Esophagus (tissue), 2 donors: ENCODE results near the gene ZNF330. TPM values are rescaled to one million over a fixed set of nuclear protein-coding genes. Genes with fewer than 3 reads are reported as not detected.

Experiments
- H3K27ac ChIP-seq, 2 donors: one replicate each; pipeline ENCODE4 v1.5.1; 2013; ENCODE audit warnings: low read depth in 2 of 2, mild to moderate bottlenecking in 2 of 2, inconsistent platforms in 1 of 2, low read length in 1 of 2, moderate library complexity in 1 of 2
- H3K27me3 ChIP-seq, 2 donors: one replicate each; pipeline ENCODE4 v1.6.1; 2013; ENCODE audit warnings: low read length in 2 of 2, control low read depth in 1 of 2, mild to moderate bottlenecking in 1 of 2; ENCODE audit not compliant: insufficient read depth in 2 of 2, control insufficient read depth in 1 of 2
- H3K36me3 ChIP-seq, 2 donors: one replicate each; pipeline ENCODE4 v1.6.1; 2013; ENCODE audit warnings: low read length in 1 of 2; ENCODE audit not compliant: control insufficient read depth in 2 of 2, insufficient read depth in 2 of 2
- H3K4me1 ChIP-seq, 2 donors: one replicate each; pipeline ENCODE4 v1.6.1; 2013; ENCODE audit warnings: low read length in 1 of 2; ENCODE audit not compliant: control insufficient read depth in 2 of 2, insufficient read depth in 2 of 2
- H3K4me3 ChIP-seq, 2 donors: one replicate each; pipeline ENCODE4 v1.5.1; 2013; ENCODE audit warnings: low read length in 2 of 2, mild to moderate bottlenecking in 2 of 2, low read depth in 1 of 2, moderate library complexity in 1 of 2
- H3K9me3 ChIP-seq, 2 donors: one replicate each; pipeline ENCODE4 v1.6.1; 2013; ENCODE audit warnings: mild to moderate bottlenecking in 2 of 2, low read depth in 1 of 2, low read length in 1 of 2, moderate library complexity in 1 of 2; ENCODE audit not compliant: control insufficient read depth in 2 of 2, insufficient read depth in 1 of 2
- WGBS, 2 donors: extraction: QIAGEN DNeasy Blood & Tissue Kit; methylation state at CpG; one replicate each; pipeline ENCODE4 v1.1.7; 2013; 5-methylcytosine and 5-hydroxymethylcytosine counted together
- polyA plus RNA-seq, 2 donors: library from polyadenylated mRNA; stranded (reverse); fragments of 200-250 nt; gene quantifications; one replicate each; pipeline ENCODE4 v1.2.3, GENCODE V29; 2013
- donor health status: healthy with polysubstance abuse.
- donor health status: Bipolar disorder and iron deficiency.

The ZNF330 gene
- polyA plus RNA-seq, 2 donors, result 11.0 to 21.5 TPM

GRCh38 chr4:141247430-141247780 lies 26.7 kb downstream of the ZNF330 start:
- Histone ChIP-seq H3K4me1 (no peaks in the 10 kb centered on the region), H3K36me3 (no peaks in the 10 kb centered on the region), H3K9me3 (no peaks in the 10 kb centered on the region), H3K27me3 (no peaks in the 10 kb centered on the region), H3K4me3 (no peak overlapping the region), H3K27ac (no peak overlapping the region)
- 51 to 57% methylated on average over 2 of the region's 2 CpGs for WGBS, 2 donors

- H3K36me3 ChIP-seq, result no peaks in the 10 kb centered on the region
- no peaks in the 10 kb centered on the region for H3K9me3 ChIP-seq
- 67 to 79% methylated on average over 4 of the region's 4 CpGs for WGBS, 2 donors
- no peaks in the 10 kb centered on the region for H3K4me1 ChIP-seq
- no peaks in the 10 kb centered on the region for H3K27me3 ChIP-seq
- no peak overlapping the region for H3K4me3 ChIP-seq
- no peak overlapping the region for H3K27ac ChIP-seq
These were observed 27.3 kb downstream of the ZNF330 start for GRCh38 chr4:141248029-141248428.

DNA sequence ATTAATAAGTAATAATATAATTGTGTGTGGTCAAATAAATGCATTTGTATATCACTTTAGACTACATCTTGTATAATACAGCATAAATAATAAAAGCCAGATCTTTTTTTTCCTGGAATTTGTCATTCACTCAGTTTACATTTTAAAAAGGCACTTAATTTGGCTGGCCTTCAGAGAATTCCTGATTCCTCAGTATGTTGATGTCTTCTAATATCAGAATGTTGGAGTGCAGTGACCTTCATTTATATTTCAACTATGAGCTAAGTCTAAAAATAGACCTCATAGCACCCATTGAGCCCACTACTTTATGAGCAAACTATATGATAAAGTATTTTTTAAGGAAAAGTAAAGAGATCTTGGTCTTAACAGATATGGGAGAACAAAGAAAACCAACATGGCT lies 27.8 kb downstream of the ZNF330 start:
- H3K4me1 ChIP-seq, result no peaks in the 10 kb centered on the region

DNA sequence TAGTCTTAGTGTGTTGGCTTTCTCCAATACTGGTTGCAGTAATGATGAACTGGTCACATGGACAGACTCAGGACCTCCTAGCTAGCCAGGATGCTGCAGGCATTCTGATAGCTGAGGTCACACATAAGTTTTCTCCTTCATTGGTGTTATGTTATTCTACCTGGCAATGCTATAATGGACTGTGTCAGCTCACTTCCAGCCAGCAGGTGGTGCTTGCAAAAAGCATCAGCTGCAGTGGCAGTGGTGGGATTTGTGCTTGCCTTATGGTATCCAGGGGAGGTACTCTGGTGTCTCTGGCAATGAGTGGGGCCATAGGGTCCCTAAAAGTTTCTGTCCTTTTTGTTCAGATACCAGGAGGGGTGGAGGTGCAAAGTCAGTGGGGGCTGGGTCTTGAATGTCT lies 33.6 kb downstream of the ZNF330 start:
- no peaks in the 10 kb centered on the region for H3K9me3 ChIP-seq
- no peaks in the 10 kb centered on the region for H3K27me3 ChIP-seq
- no peak overlapping the region for H3K27ac ChIP-seq
- H3K4me1 ChIP-seq, result no peaks in the 10 kb centered on the region
- no peaks in the 10 kb centered on the region for H3K36me3 ChIP-seq
- H3K4me3 ChIP-seq, result no peak overlapping the region

More for the DNA sequence above, 27.8 kb downstream of the ZNF330 start:
- Histone ChIP-seq H3K4me3 (no peak overlapping the region), H3K27ac (no peak overlapping the region), H3K27me3 (no peaks in the 10 kb centered on the region), H3K9me3 (no peaks in the 10 kb centered on the region), H3K36me3 (no peaks in the 10 kb centered on the region)

DNA sequence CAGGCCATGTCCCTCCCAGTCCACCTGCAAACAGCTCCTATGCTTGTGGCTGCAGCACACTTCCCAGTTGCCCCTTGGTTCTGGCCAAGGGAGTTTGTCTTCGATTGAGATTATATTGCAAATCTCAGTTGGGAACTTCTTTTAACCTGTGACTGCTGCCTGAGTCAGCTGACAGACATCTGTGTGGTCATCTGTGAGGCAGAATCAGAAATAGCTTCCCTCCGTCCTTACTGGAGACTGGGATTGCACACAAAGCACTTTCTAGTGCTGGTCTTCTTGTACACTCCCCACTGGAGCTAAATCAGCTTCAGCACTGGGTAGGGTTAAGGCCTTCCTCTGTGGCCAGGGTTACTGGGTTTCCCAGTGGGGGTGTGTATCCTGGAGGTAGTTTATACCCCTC lies 34.3 kb downstream of the ZNF330 start:
- H3K4me3 ChIP-seq, result no peak overlapping the region
- no peaks in the 10 kb centered on the region for H3K4me1 ChIP-seq
- WGBS, 2 donors, result 77 to 93% methylated on average over 2 of the region's 2 CpGs
- no peaks in the 10 kb centered on the region for H3K36me3 ChIP-seq
- no peak overlapping the region for H3K27ac ChIP-seq
- H3K27me3 ChIP-seq, result no peaks in the 10 kb centered on the region
- no peaks in the 10 kb centered on the region for H3K9me3 ChIP-seq

DNA sequence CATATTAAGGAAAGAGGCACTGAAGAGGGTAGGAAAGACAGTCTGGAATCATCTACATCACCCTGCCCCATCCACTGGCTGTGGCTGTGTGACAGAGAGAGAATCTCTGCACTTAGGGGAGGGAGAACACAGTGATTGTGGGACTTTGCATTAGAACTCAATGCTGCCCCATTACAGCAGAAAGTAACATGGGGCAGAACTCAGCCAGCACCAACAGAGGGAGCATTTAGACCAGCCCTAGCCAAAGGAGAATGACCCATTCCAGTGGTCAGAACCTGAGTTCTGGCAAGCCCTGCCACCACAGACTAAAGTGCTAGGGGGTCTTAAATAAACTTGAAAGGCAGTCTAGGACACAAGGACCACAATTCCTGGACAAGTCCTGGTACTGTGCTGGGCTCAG lies 37.9 kb downstream of the ZNF330 start:
- H3K36me3 ChIP-seq, result no peaks in the 10 kb centered on the region
- H3K4me1 ChIP-seq, result no peaks in the 10 kb centered on the region
- H3K27ac ChIP-seq, result no peak overlapping the region
- no peaks in the 10 kb centered on the region for H3K9me3 ChIP-seq
- no peaks in the 10 kb centered on the region for H3K27me3 ChIP-seq
- H3K4me3 ChIP-seq, result no peak overlapping the region

DNA sequence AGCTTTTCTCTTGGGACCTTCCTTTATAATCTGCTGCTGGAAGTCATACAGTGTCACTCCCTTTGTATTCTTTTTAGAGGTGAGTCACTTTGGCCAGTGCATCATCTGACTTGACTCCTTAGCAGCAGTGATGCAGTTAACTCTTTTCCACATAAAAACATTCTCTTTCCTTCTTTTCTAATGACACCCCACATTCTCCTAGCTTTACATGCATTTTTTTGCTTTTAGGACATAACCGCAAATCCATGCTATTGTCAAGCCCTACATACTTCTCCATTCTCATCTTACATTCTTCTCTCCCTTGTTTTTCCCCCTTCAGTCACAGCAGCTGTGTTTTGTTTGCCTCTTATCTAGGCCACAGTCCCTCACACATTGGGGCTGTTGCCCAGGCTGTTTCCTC lies 55.1 kb downstream of the ZNF330 start:
- H3K27me3 ChIP-seq, result no peaks in the 10 kb centered on the region
- 57 to 60% methylated on average over 1 of the region's 1 CpG for WGBS, 2 donors
- H3K9me3 ChIP-seq, result no peaks in the 10 kb centered on the region
- no peaks in the 10 kb centered on the region for H3K36me3 ChIP-seq
- no peaks in the 10 kb centered on the region for H3K4me1 ChIP-seq
- no peak overlapping the region for H3K4me3 ChIP-seq
- no peak overlapping the region for H3K27ac ChIP-seq

- no peaks in the 10 kb centered on the region for H3K9me3 ChIP-seq
- no peak overlapping the region for H3K4me3 ChIP-seq
- H3K36me3 ChIP-seq, result no peaks in the 10 kb centered on the region
- no peaks in the 10 kb centered on the region for H3K4me1 ChIP-seq
- H3K27ac ChIP-seq, result no peak overlapping the region
- 95 to 96% methylated on average over 2 of the region's 2 CpGs for WGBS, 2 donors
- no peaks in the 10 kb centered on the region for H3K27me3 ChIP-seq
These were observed 62.5 kb downstream of the ZNF330 start for GRCh38 chr4:141283152-141283551.

DNA sequence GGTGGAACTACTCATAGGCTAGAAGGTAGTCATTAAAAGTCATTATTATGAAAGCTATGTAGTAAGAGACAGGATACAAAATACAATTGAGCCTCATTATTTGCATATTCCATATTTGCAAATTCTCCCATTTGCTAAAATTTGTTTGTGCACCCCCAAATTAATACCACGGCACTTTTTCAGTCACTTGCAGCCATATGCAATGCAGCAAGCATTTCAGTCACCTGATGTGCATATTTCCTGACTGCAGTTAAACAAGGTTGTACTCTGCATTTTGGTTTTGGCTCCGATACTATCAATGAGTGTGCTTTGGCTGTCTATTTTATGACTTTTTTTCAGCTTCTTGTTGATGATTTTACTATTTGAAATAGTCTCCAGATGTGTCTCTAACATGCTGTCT lies 62.9 kb downstream of the ZNF330 start:
- no peak overlapping the region for H3K27ac ChIP-seq
- H3K36me3 ChIP-seq, result no peaks in the 10 kb centered on the region

More for the DNA sequence above, 62.9 kb downstream of the ZNF330 start:
- Histone ChIP-seq H3K4me1 (no peaks in the 10 kb centered on the region), H3K27me3 (no peaks in the 10 kb centered on the region), H3K4me3 (no peak overlapping the region), H3K9me3 (no peaks in the 10 kb centered on the region)
- WGBS, 2 donors, result 93 to 95% methylated on average over 2 of the region's 2 CpGs
